Urothelium cell line (cell line): ENCODE results near the gene BIRC5.
A peak's percentile ranks its signal among the peaks of the same experiment; 100 is the strongest.
"Not testable (repeated sequence)": the region's sequence is repeated elsewhere in the genome, so short reads cannot be mapped to it uniquely, and the experiment has no call there.

Experiments used
- DNase-seq: peaks from one replicate; pipeline ENCODE4 v3.0.0; 2011; ENCODE audit warnings: low spot score, mixed read lengths
- FAIRE-seq: peaks from 2 replicates; lab custom pipeline; 2011; peaks lifted over from hg19 to GRCh38; lab: Jason Lieb, UNC

The BIRC5 gene

GRCh38 chr17:78238823-78239488, 24.9 kb downstream of the BIRC5 start:
- FAIRE-seq (no peak), DNase-seq (no peak)

DNA sequence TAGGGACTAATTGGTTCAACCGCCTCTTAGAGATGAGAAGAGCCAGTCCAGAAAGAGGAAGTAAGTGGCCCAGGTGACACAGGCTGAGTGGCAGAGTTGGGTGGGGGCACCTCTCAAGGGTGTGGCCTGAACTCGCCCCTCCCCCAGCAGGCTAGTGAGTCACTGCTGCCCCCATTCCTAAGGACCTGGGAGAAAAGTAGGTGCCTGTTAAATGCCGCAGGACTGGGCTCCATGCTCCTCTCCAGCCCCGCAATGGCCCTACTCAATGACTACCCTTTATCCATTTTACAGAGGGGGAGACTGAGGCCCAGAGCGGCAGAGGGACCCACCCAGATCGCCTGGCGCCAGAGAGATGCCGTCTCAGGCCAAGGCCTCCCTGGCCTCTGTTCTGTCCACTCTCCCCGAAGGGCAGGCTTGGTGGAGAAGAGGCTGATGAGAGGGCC, 25.5 kb downstream of the BIRC5 start:
- FAIRE-seq (no peak), DNase-seq (no peak)

DNA sequence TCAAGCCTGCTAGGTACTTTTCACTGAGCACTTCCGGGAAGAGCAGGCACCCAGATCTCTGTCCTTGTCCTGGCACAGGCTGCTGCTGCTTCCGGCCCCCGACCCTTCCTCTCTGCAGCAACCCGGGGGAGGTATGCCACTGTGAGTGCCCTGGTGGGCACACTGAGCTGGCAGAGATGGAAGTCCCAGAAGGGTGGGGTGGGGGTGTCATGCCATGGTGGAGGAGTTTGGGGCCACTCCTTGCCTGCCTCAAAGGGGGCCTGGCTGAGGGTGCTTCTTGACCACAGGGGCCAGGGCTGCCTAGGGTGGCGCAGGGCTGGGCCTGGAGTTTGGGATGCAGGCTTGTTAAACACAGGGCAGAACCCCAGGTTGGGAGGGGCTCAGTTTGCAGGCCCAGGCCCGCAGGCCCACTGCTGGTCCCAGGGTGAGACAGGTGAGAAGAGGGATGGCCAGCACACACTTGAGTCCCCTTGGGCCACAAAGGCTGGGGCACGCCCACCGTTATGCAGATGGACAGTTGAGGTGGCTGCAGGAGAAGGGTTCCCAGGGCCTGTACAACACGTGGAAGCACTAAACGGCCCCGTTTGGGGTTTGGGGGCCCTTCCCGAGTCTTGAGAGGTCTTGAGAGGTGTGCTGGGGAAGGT, 26.1 kb downstream of the BIRC5 start:
- no peak for DNase-seq
- FAIRE-seq, result no peak

GRCh38 chr17:78240839-78241238, 26.8 kb downstream of the BIRC5 start:
- FAIRE-seq, result peak; percentile 88
- DNase-seq, result no peak

DNA sequence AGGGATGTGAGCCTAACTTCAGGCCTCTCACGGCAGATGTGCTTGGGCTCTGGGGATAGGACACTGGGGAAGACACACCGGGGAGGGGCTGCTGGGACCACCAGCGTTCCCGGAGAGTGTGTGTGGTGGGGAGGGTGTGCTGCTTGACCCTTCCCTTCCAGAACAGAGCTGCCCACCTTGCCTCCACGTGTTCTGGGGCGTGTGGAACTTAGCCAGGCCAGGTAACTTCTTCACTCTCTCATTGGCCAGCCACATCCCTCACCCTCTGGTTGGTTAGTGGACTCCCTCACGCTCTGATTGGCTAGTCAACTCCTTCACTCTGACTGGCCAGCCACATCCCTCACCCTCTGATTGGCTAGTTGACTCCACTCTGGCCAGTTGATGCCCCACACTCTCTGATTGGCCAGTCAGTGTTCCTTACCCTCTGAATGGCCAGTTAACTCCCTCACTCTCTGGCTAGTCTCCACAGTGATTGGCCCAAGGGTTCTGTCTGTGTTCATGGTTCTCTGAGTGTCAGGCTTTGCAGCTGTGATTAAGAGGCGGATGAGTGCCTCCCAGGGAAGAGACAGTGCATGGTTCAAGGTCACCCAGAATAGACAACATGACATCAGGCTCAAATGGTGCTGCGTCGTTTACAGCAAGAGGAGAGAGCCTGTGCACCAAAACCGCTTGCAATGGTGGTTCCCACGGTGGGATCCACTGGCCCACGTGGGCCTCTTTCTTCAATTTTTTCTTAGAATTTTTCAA, 27.4 kb downstream of the BIRC5 start:
- no peak for DNase-seq
- FAIRE-seq, result no peak

GRCh38 chr17:78242024-78242742, 28.1 kb downstream of the BIRC5 start:
- peak; percentile 52 for DNase-seq
- peak; percentile 62 for FAIRE-seq

GRCh38 chr17:78247304-78247703, 33.3 kb downstream of the BIRC5 start:
- DNase-seq, result no peak
- FAIRE-seq, result no peak

DNA sequence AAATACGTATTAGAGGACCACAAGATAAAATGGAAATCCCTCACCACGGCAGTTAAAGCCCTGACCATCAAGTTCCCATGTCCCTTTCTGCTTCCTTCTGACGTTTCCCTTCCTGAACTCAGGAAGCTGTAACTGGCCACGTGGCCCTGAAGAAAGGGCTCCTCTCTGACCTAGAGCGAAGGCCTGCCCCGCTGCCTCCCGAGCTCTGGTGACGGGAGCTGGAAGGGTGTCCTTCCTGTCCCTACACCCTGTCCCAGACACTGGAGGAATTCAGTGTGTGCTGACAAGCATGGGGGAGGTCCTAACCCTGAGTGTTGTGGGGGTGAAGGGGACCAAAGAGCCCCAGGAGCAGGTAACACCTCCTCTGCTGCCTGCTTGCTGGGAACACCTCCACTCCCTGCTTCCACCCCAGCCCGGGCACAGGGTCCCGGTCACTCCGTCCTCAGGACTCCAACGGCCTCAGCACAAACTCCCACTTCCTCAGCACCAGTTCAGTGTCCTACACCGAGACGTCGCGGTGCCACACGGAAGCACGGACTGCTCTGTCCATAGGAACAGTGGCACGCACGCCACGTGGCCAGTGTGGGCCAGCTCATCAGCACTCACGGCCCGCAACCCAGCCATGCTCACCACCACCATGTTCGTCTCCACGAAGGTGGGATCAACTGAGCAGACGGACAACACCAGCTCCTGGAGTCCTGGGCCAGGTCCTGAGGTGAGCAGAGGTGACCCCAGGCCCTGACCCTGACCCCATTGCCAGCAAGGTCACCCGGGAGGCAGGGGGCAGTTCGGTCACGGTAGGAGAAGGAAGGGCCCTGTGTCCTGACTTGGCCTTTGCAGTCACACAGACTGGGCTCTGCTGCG, 34.2 kb downstream of the BIRC5 start:
- FAIRE-seq (peak; percentile 50), DNase-seq (no peak)

- DNase-seq, result no peak
- no peak for FAIRE-seq
Measured at GRCh38 chr17:78249074-78249817, 35.2 kb downstream of the BIRC5 start.

GRCh38 chr17:78249818-78250806, 36.1 kb downstream of the BIRC5 start:
- FAIRE-seq, result peak; percentile 75

DNA sequence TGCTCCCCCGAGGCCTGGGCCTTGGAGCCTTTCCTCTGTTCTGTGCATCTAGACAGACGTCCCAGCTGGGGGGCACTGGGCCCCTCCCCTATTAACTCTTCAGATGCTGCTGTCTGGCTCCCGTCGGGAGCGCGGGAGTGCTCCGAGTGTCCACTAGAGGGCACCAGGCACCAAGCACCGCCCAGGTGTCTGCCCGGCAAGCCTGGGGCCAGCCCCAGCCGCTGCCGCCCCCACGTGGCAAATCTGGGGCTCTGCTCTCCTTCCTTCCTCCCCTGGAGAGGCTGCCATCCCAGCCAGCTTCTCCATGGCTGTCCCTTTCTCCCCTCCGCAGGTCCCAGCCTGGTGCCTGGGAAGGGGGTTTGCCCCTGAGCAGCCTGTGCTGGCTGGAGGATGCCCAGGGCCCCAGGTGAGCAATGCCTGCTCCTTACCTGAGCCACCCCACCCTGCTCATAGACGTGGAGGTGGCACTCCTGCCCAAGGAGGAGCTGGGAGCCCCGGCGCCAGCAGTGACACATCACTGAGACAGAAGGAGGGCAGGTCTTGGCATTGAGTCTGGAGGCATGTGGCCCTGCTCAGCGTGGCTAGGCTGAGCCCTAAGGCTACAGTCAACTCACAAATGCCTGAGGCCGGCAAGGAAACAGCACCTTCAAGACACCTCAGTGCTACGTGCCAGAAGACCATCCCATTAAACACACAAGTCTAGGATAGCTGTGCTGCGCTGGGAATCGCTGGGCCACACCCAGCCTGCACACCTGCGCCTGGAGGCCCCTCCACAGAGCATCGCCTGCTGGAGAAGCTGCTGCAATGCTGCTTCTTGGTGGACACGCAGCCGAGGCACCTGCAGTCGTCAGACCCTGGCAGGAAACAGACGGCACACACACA, 37.1 kb downstream of the BIRC5 start:
- FAIRE-seq (peak; percentile 82), DNase-seq (peak; percentile 97)

More at GRCh38 chr17:78249818-78250806, 36.1 kb downstream of the BIRC5 start:
- no peak for DNase-seq

DNA sequence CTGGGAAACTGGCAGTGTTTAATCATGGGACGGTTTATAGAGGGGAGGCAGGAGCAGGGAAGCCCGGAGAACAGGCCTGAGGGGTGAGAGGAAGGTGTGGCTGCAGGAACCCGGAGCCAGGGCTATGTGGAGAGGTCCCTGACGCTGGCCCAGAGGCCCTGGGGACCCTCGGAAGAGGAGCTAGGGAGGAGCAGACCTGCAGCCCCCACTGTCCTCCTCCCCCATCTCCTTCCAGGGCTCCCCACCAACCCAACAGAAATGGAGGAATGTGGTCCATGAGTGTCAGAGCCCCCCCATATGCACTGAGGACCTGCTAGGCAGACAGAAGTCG, 37.7 kb downstream of the BIRC5 start:
- FAIRE-seq (no peak), DNase-seq (no peak)

DNA sequence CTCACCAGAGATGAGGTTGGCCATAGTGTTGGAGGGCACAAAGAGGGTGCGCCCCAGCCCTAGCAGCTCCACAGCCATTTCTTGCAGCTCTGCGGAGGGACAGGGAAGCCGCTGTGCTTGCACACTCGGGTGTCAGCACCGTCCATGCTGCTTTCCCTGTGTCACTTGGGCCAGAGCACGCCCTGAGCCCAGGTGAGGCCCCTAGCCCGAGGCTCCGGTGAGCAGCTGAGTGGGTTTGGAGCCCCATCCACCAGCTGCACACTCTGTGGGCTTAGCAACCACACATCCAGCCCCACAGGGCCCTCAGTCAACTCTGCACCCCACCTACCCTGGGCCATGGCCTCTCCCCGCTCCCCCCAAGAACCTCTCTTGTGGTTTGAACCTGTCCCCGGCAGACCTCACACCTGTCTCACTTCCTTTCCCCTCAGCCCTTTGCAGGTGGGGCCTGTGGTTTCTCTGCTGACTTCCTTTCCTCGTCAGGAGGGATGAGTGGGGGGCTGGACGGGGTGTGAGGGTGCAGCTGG, 38.1 kb downstream of the BIRC5 start:
- FAIRE-seq, result no peak

DNA sequence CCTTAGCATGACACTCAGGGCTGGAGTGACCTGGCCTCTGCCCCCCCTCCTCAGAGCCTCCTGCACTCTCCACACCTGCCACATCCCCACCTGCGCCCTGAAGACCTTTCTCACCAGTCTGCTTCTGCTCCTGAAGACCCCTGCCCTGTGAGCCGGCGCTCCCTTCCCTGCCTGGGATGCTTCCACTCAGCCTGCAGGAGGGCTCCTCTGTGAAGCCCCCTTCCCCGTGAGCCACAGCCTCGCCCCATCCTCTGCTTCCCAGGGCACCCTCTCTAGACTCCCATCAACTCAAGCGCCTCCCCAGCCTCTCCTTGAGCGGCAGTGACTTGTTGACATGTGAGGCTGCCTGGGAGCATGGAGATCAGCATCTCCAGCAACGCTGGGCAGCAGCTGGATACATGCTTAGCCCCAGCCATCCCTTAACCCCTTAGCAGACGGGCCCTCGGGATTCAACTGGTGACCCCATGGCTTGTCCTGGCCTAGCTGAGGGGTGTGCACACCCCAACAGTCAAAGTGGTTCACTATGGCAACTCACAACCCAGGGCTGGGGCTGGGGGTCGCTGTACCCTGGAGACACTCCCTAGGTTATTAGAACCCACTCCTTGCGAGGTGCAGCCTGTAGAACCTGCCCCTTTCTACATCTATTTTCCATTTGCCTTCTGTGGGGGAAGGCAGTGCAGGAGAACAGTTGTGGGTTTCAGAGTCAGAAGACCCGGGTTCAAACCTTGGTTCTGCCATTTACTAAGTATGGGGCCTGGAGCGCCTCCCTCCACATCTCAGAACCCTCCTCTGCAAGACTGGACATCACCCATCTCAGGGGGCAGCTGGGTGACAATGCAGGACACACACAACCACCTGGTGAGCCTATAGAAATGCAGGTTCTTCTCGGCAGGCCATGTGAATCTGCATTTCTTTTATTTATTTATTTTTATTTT, 38.9 kb downstream of the BIRC5 start:
- no peak for DNase-seq
- peak; percentile 65 for FAIRE-seq

More for the DNA sequence above, 38.1 kb downstream of the BIRC5 start:
- DNase-seq, result no peak

- DNase-seq, FAIRE-seq: not testable (repeated sequence)
Measured at GRCh38 chr17:78253636-78253945, 39.5 kb downstream of the BIRC5 start.

DNA sequence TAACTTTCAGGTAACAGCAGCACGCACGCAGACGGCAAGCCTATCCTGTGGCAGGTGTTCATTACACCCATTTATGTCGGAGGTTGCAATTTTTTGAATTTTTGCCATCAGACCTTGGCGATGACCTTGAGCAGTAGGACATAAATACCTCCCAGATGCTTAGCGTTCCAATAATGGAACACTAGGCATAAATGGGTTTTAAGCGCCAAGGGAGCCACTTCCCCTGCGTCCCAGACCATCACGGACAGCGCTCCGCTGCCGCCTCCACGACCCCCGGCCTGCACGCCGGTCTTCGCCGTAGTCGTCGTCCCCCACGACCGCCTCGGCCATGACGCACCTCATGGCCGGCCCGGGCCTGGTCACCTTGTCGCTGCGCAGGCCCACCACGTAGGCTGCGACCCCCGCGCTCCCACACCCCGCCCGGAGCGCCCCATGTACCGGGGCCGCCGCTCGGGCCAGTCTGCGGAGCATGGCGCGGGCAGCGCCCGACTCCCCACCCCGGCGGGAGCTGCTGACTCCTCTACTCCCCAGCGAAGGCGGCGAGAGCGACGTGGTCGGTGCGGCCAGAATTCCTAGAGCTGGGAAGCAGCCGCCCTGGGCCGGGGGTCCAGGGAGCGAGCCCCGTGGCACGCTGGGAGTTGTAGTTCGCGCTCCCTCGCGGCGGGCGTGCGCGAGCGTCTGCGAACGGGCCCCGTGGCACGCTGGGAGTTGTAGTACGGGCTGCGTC, 40.1 kb downstream of the BIRC5 start:
- DNase-seq (peak; percentile 96), FAIRE-seq (peak; percentile 86)
